NCI-H748 (cell line): ENCODE data around the gene GTSE1.
A peak's percentile ranks its signal among the peaks of the same experiment; 100 is the strongest.
"Not testable (repeated sequence)": the region's sequence is repeated elsewhere in the genome, so short reads cannot be mapped to it uniquely, and the experiment has no call there.

ENCODE experiments used
- DNase-seq: peaks from one replicate; lab custom pipeline; 2025; ENCODE audit not compliant: unreplicated experiment; lab: John Stamatoyannopoulos, UW

GTSE1 gene

GRCh38 chr22:46293577-46294260 is 3.0 kb upstream of the GTSE1 start:
- DNase-seq: no peak

GRCh38 chr22:46294784-46295183 is 1.9 kb upstream of the GTSE1 start:
- no peak for DNase-seq

- DNase-seq: peak; percentile 7
These were observed 1.2 kb upstream of the GTSE1 start for GRCh38 chr22:46295277-46295971.

GRCh38 chr22:46297151-46297812 is 612 bp downstream of the GTSE1 start:
- peak; percentile 45 for DNase-seq

- no peak for DNase-seq
These were observed 2.4 kb downstream of the GTSE1 start for GRCh38 chr22:46299101-46299500.

GRCh38 chr22:46300491-46300890 is 3.8 kb downstream of the GTSE1 start:
- DNase-seq: no peak

GRCh38 chr22:46303347-46303965 is 6.8 kb downstream of the GTSE1 start:
- no peak for DNase-seq

GRCh38 chr22:46308283-46308988 is 11.8 kb downstream of the GTSE1 start:
- no peak for DNase-seq

GRCh38 chr22:46309526-46310085 is 12.9 kb downstream of the GTSE1 start:
- DNase-seq: no peak

- no peak for DNase-seq
These were observed 15.4 kb downstream of the GTSE1 start for GRCh38 chr22:46312056-46312455.

- DNase-seq: not testable (repeated sequence)
These were observed 16.2 kb downstream of the GTSE1 start for GRCh38 chr22:46312848-46313247.

GRCh38 chr22:46315976-46316375 is 19.3 kb downstream of the GTSE1 start:
- no peak for DNase-seq

GRCh38 chr22:46317646-46318045 is 21.0 kb downstream of the GTSE1 start:
- DNase-seq: no peak

GRCh38 chr22:46318576-46318975 is 21.9 kb downstream of the GTSE1 start:
- DNase-seq: no peak

- DNase-seq: no peak
These were observed 22.6 kb downstream of the GTSE1 start for GRCh38 chr22:46319319-46319718.

GRCh38 chr22:46320166-46320710 is 23.6 kb downstream of the GTSE1 start:
- no peak for DNase-seq

- DNase-seq: no peak
These were observed 24.2 kb downstream of the GTSE1 start for GRCh38 chr22:46320716-46321386.

GRCh38 chr22:46322711-46323110 is 26.0 kb downstream of the GTSE1 start:
- no peak for DNase-seq

GRCh38 chr22:46323162-46323561 is 26.5 kb downstream of the GTSE1 start:
- DNase-seq: no peak
